Fibroblast of lung (primary cell): ENCODE measurements around the gene PANK4.

Experiments used
- CTCF ChIP-seq, 2 donors: IDR thresholded peaks in 1 of 2; conservative IDR thresholded peaks in 1 of 2; 1 replicate in 1 of 2; 2 replicates in 1 of 2; pipeline ENCODE4 v1.5.1; 2011 to 2012; ENCODE audit warnings: low read length in 2 of 2, control low read depth in 1 of 2, inconsistent platforms in 1 of 2, low read depth in 1 of 2, mild to moderate bottlenecking in 1 of 2
- EZH2 ChIP-seq: IDR thresholded peaks from 2 replicates; pipeline ENCODE4 v1.5.1; 2012; ENCODE audit warnings: low read length, control low read depth, mild to moderate bottlenecking; ENCODE audit errors: missing control alignments

GRCh38 chr1:2537784-2538115 lies 11.4 kb upstream of the PANK4 start:
- TF ChIP-seq CTCF (conservative IDR thresholded peaks at IDR 0.05 in 1 of 2, IDR thresholded peaks at IDR 0.05 in 1 of 2; ENCODE audit: low read depth in 1 of 2, low read length in 2 of 2) = no peak
- TF ChIP-seq EZH2 = no peak
